ENCODE data around the gene NEDD1. TPM values are rescaled to one million over a fixed set of nuclear protein-coding genes. Genes with fewer than 3 reads are reported as not detected.

Gene NEDD1
- total RNA-seq, 1 experiment from 2014 or later: 35.4 TPM

GRCh38 chr12:96897421-96897820 lies 9.6 kb upstream of the NEDD1 start:
- Histone ChIP-seq H3K79me2 (ENCODE audit: insufficient read depth, low read length) (no peaks in the 10 kb centered on the region), H3K4me2 (ENCODE audit: low read length) (no peak overlapping the region), H3K4me1 (ENCODE audit: control insufficient read depth in 1 of 2, insufficient read depth in 2 of 2, low read length in 2 of 2) (no peaks in the 10 kb centered on the region), H4K20me1 (ENCODE audit: insufficient read depth) (no peaks in the 10 kb centered on the region), H3K9me3 (ENCODE audit: control insufficient read depth in 1 of 2, insufficient read depth in 1 of 2, low read depth in 1 of 2, low read length in 2 of 2) (no peaks in the 10 kb centered on the region), H3K27me3 (ENCODE audit: insufficient read depth, low read length) (no peaks in the 10 kb centered on the region), H3K27ac (ENCODE audit: low read depth, low read length) (no peak overlapping the region), H3K36me3 (ENCODE audit: control insufficient read depth in 1 of 2, insufficient read depth in 2 of 2, low read length in 2 of 2) (no peaks in the 10 kb centered on the region), H2AFZ (ENCODE audit: low read depth, low read length, poor library complexity, severe bottlenecking) (no peak overlapping the region), H3K9me2 (ENCODE audit: insufficient read depth) (no peaks in the 10 kb centered on the region), H3K4me3 (replicated peaks in 1 of 2; ENCODE audit: low read depth in 1 of 2, low read length in 2 of 2) (no peak overlapping the region), H3K9ac (ENCODE audit: low read length) (no peak overlapping the region)
- intact Hi-C loops (cut with micrococcal nuclease): no loop called here
- ATAC-seq: no peak
- ChIA-PET CTCF (no interaction called here), RAD21 (ENCODE audit: low non-redundant PET in 1 of 2, low total read pairs in 2 of 2, uncharacterized antibody in 2 of 2, unreplicated experiment in 2 of 2) (no interaction called here), POLR2A (no interaction called here)
- no TSS peak for BruUV-seq (replicated peaks)
- DNase-seq (ENCODE audit: low read depth, low spot score): no peak
- TF ChIP-seq MAX (IDR thresholded peaks at IDR 0.05): no peak
- no peak for TF ChIP-seq SP1 (IDR thresholded peaks at IDR 0.05; ENCODE audit: low read depth)
- TF ChIP-seq JUND (IDR thresholded peaks at IDR 0.05): no peak
- no peak for TF ChIP-seq SRF (IDR thresholded peaks at IDR 0.05; ENCODE audit: low read depth)
- TF ChIP-seq ATF3 (IDR thresholded peaks at IDR 0.05): no peak
- no peak for TF ChIP-seq CTCF (IDR thresholded peaks at IDR 0.05 in 2 of 3, conservative IDR thresholded peaks at IDR 0.05 in 1 of 3; ENCODE audit: borderline replicate concordance in 1 of 3, insufficient read depth in 1 of 3, low read depth in 2 of 3, low read length in 2 of 3)
- no peak for TF ChIP-seq ELF1 (IDR thresholded peaks at IDR 0.05; ENCODE audit: borderline replicate concordance, low read depth)
- TF ChIP-seq ZBTB33 (IDR thresholded peaks at IDR 0.05; ENCODE audit: extremely low read depth, insufficient replicate concordance, low read length): no peak
- TF ChIP-seq RAD21 (IDR thresholded peaks at IDR 0.05; ENCODE audit: low read depth): no peak
- TF ChIP-seq EZH2 (IDR thresholded peaks at IDR 0.05): no peak
- no peak for TF ChIP-seq CEBPB (IDR thresholded peaks at IDR 0.05; ENCODE audit: low read depth)
- no peak for TF ChIP-seq EZH2phosphoT487 (IDR thresholded peaks at IDR 0.05; ENCODE audit: borderline replicate concordance)
- no peak for TF ChIP-seq POLR2A (IDR thresholded peaks at IDR 0.05; ENCODE audit: borderline replicate concordance, extremely low read depth, insufficient read depth, insufficient read length)
- no peak for TF ChIP-seq EGR1 (IDR thresholded peaks at IDR 0.05; ENCODE audit: low read depth)
- TF ChIP-seq YY1 (IDR thresholded peaks at IDR 0.05; ENCODE audit: extremely low read depth, insufficient replicate concordance, low read depth, low read length): no peak
- no peak for TF ChIP-seq POLR2AphosphoS5 (IDR thresholded peaks at IDR 0.05; ENCODE audit: low read depth, low read length)

Data from HCT116 (cell line).